CD4-positive, alpha-beta T cell (primary cell): ENCODE measurements around the gene CAPG. TPM values are rescaled to one million over a fixed set of nuclear protein-coding genes. Genes with fewer than 3 reads are reported as not detected.

Experiments used
- ATAC-seq: fragments of 200-7000 bp; cut with Tn5 transposase; one replicate; pipeline ENCODE4 v1.10.0; 2022; ENCODE audit warnings: mild to moderate bottlenecking; ENCODE audit not compliant: poor library complexity
- CTCF ChIA-PET: fragments of 350-600 bp; sonication (Branson Sonifier 250); formaldehyde crosslinking; loops from one replicate; lab custom pipeline; 2021; ENCODE audit warnings: antibody characterized with exemption, inconsistent platforms; lab: Charles Lee
- POLR2A ChIA-PET: fragments of 350-600 bp; sonication (Branson Sonifier 250); formaldehyde crosslinking; loops from one replicate; lab custom pipeline; 2021; ENCODE audit warnings: antibody characterized with exemption, inconsistent platforms; lab: Charles Lee
- DNase-seq, 14 experiments: peaks; one replicate each; pipeline ENCODE4 v3.0.0-alpha.2; 2013 to 2020; ENCODE audit warnings: mixed read lengths in 2 of 14
- H3K27ac ChIP-seq, 2 donors: one replicate each; pipeline versions ENCODE4 v1.5.1 to v1.7.0; 2013; ENCODE audit warnings: low read length in 2 of 2, low read depth in 1 of 2, mild to moderate bottlenecking in 1 of 2
- H3K27me3 ChIP-seq, 2 experiments: 1 replicate in 1 of 2; 2 replicates in 1 of 2; pipeline versions ENCODE4 v1.6.1 to v1.7.0; 2013; ENCODE audit warnings: low read length in 2 of 2, control low read depth in 1 of 2, mild to moderate bottlenecking in 1 of 2, moderate library complexity in 1 of 2; ENCODE audit not compliant: insufficient read depth in 2 of 2, control insufficient read depth in 1 of 2
- H3K36me3 ChIP-seq: one replicate; pipeline ENCODE4 v1.6.1; 2013; ENCODE audit warnings: low read length, control low read depth; ENCODE audit not compliant: insufficient read depth
- H3K4me1 ChIP-seq: one replicate; pipeline ENCODE4 v1.6.1; 2013; ENCODE audit warnings: low read length, control low read depth; ENCODE audit not compliant: insufficient read depth
- H3K4me3 ChIP-seq: one replicate; pipeline ENCODE4 v1.5.1; 2013; ENCODE audit warnings: mild to moderate bottlenecking, low read length, moderate library complexity
- H3K9me3 ChIP-seq, 2 experiments: 1 replicate in 1 of 2; 2 replicates in 1 of 2; pipeline versions ENCODE4 v1.6.1 to v1.7.0; 2013; ENCODE audit warnings: low read length in 2 of 2, mild to moderate bottlenecking in 2 of 2, control low read depth in 1 of 2, moderate library complexity in 1 of 2; ENCODE audit not compliant: control insufficient read depth in 1 of 2, insufficient read depth in 1 of 2
- H3K27ac Mint-ChIP-seq: one replicate; pipeline ENCODE4 v1.8.0; 2020; ENCODE audit warnings: mixed read lengths
- H3K27me3 Mint-ChIP-seq: one replicate; pipeline ENCODE4 v1.8.0; 2021; ENCODE audit warnings: mixed read lengths
- H3K36me3 Mint-ChIP-seq: one replicate; pipeline ENCODE4 v1.8.0; 2021; ENCODE audit warnings: low read depth, mixed read lengths
- H3K4me1 Mint-ChIP-seq: one replicate; pipeline ENCODE4 v1.8.0; 2021; ENCODE audit warnings: low read depth, mixed read lengths
- H3K4me3 Mint-ChIP-seq: one replicate; pipeline ENCODE4 v1.8.0; 2020; ENCODE audit warnings: mild to moderate bottlenecking, mixed read lengths
- H3K9me3 Mint-ChIP-seq: one replicate; pipeline ENCODE4 v1.8.0; 2020; ENCODE audit warnings: mixed read lengths
- intact Hi-C, 2 experiments: fragments of 100-400 bp; cut with DNase I in 1 of 2; cut with micrococcal nuclease in 1 of 2; formaldehyde crosslinking; loops; one replicate each; pipeline versions ENCODE4 v1.15.1 to v1.9.0; 2023 to 2025; cut with DNase I, micrococcal nuclease
- total RNA-seq, 174 experiments: library from RNA in 2 of 174; stranded (reverse) in 2 of 174; gene quantifications; one replicate each; pipeline ENCODE4 v1.2.3 and lab custom pipeline; 2021 to 2026
- TF ChIP-seq, protein P1 (sequence below): fragments of 200-600 bp; IDR thresholded peaks from one replicate; pipeline ENCODE4 v1.8.0; 2022; ENCODE audit warnings: antibody characterized with exemption, mild to moderate bottlenecking

CAPG gene
- total RNA-seq, 2 experiments from 2014 or later, result 21.7 to 23.3 TPM

GRCh38 chr2:85400541-85401463 lies 9.4 kb downstream of the CAPG start:
- Histone ChIP-seq H3K27ac (no peak overlapping the region), H3K27me3 (no peaks in the 10 kb centered on the region), H3K9me3 (peaks cover 0 to 13% of the 10 kb centered on the region in 2 experiments), H3K4me3 (no peak overlapping the region), H3K4me1 (peaks cover 12% of the 10 kb centered on the region), H3K36me3 (peaks cover 22% of the 10 kb centered on the region)
- Mint-ChIP-seq H3K36me3 (peaks cover 28% of the 10 kb centered on the region), H3K27ac (no peak overlapping the region), H3K4me1 (peaks cover 9% of the 10 kb centered on the region), H3K9me3 (peaks cover 2% of the 10 kb centered on the region), H3K27me3 (no peaks in the 10 kb centered on the region), H3K4me3 (no peak overlapping the region)
- CTCF ChIA-PET, result no interaction called here
- TF ChIP-seq, protein P1, sequence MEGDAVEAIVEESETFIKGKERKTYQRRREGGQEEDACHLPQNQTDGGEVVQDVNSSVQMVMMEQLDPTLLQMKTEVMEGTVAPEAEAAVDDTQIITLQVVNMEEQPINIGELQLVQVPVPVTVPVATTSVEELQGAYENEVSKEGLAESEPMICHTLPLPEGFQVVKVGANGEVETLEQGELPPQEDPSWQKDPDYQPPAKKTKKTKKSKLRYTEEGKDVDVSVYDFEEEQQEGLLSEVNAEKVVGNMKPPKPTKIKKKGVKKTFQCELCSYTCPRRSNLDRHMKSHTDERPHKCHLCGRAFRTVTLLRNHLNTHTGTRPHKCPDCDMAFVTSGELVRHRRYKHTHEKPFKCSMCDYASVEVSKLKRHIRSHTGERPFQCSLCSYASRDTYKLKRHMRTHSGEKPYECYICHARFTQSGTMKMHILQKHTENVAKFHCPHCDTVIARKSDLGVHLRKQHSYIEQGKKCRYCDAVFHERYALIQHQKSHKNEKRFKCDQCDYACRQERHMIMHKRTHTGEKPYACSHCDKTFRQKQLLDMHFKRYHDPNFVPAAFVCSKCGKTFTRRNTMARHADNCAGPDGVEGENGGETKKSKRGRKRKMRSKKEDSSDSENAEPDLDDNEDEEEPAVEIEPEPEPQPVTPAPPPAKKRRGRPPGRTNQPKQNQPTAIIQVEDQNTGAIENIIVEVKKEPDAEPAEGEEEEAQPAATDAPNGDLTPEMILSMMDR, result no peak
- intact Hi-C loops, result no loop called here
- ATAC-seq, result no peak
- no peak for DNase-seq
- POLR2A ChIA-PET, result no interaction called here

DNA sequence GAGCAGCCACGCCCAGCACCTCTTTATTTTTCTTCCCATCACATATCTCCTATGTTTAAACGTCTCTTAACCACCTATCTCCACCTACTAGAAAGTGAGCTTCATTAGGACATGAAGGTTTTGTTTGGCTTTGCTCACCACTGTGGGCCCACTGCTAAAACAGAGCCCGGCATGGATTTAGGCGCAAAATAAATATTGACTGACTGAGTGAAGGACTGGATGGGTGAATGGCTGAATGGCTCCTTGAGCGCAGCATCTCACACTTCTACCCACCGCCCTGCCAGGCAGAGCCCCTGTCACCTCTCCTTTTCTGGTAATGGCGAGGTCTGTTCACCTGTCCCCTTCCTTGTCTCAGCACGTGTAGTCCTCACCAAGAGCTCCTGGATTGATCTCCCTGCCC lies 10.1 kb downstream of the CAPG start:
- Histone ChIP-seq H3K36me3 (peaks cover 26% of the 10 kb centered on the region), H3K4me1 (peaks cover 4% of the 10 kb centered on the region), H3K27me3 (no peaks in the 10 kb centered on the region), H3K27ac (no peak overlapping the region), H3K4me3 (no peak overlapping the region), H3K9me3 (peaks cover 0 to 13% of the 10 kb centered on the region in 2 experiments)
- CTCF ChIA-PET, result no interaction called here
- Mint-ChIP-seq H3K36me3 (peaks cover 28% of the 10 kb centered on the region), H3K27me3 (no peaks in the 10 kb centered on the region), H3K4me1 (peaks cover 1% of the 10 kb centered on the region), H3K27ac (no peak overlapping the region), H3K9me3 (peaks cover 2% of the 10 kb centered on the region), H3K4me3 (no peak overlapping the region)
- POLR2A ChIA-PET, result no interaction called here
- DNase-seq (no peak), ATAC-seq (no peak)
- intact Hi-C loops, result no loop called here
- TF ChIP-seq, protein P1, result no peak

DNA sequence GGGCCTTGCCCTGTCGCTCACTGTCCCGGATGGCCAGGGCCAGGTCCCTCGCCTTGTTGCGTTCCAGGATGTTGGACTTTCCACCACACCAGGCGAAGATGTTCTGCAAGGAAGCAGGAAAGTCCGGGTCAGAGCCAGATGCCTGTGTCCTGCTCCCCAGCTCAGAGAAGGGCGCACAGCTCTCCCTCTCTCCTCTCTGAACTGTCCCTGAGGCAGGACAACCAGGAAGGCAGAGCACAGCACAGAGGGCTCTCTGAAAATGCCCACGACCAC lies 11.0 kb downstream of the CAPG start:
- POLR2A ChIA-PET, result no interaction called here
- Mint-ChIP-seq H3K27ac (no peak overlapping the region), H3K4me3 (no peak overlapping the region), H3K36me3 (peaks cover 29% of the 10 kb centered on the region), H3K4me1 (no peaks in the 10 kb centered on the region), H3K9me3 (peaks cover 2% of the 10 kb centered on the region), H3K27me3 (no peaks in the 10 kb centered on the region)
- Histone ChIP-seq H3K27me3 (no peaks in the 10 kb centered on the region), H3K4me3 (no peak overlapping the region), H3K9me3 (peaks cover 0 to 8% of the 10 kb centered on the region in 2 experiments), H3K36me3 (peaks cover 34% of the 10 kb centered on the region), H3K27ac (no peak overlapping the region), H3K4me1 (no peaks in the 10 kb centered on the region)
- CTCF ChIA-PET, result no interaction called here
- TF ChIP-seq, protein P1, result no peak
- ATAC-seq (no peak), DNase-seq (no peak)
- intact Hi-C loops, result loop anchor here in 1 of 2 experiments (10.0 kb wide), 1 partner anchor 306 kb away; no protein-coding TSS in a partner anchor
